OCI-LY1 (cell line): ENCODE measurements around the gene ADD1.

Experiments used
- CTCF ChIP-seq: fragments of 200-600 bp; sonication (generic), shearing (Covaris generic); IDR thresholded peaks from 2 replicates; pipeline ENCODE4 v1.5.1; 2017; ENCODE audit warnings: mild to moderate bottlenecking, antibody characterized with exemption, low read length, moderate library complexity, mixed read lengths
- EZH2 ChIP-seq: fragments of 200-600 bp; sonication (generic), shearing (Covaris generic); IDR thresholded peaks from 2 replicates; pipeline ENCODE4 v1.8.0; 2017; ENCODE audit warnings: borderline replicate concordance, mixed run types, mild to moderate bottlenecking, antibody characterized with exemption, low read length, moderate library complexity, mixed read lengths

GRCh38 chr4:2932321-2932950 lies 88.8 kb downstream of the ADD1 start:
- TF ChIP-seq CTCF (no peak), EZH2 (no peak)
